T-helper 2 cell treated with Interferon-gamma antibody and Interleukin-4, amounts not matched to agents 5 μg/mL and 100 μg/mL, for 36 hours (primary cell): ENCODE data around the gene NOLC1.

Source experiments
- DNase-seq: peaks from one replicate; pipeline ENCODE4 v3.0.0; 2021; ENCODE audit warnings: low spot score
- H3K27ac Mint-ChIP-seq: one replicate; pipeline ENCODE4 v1.8.0; 2021; ENCODE audit warnings: mild to moderate bottlenecking, mixed read lengths
- H3K27me3 Mint-ChIP-seq: one replicate; pipeline ENCODE4 v1.8.0; 2021; ENCODE audit warnings: low read depth, mixed read lengths
- H3K36me3 Mint-ChIP-seq: one replicate; pipeline ENCODE4 v1.8.0; 2021; ENCODE audit warnings: low read depth, mixed read lengths
- H3K4me1 Mint-ChIP-seq: one replicate; pipeline ENCODE4 v1.8.0; 2021; ENCODE audit warnings: low read depth, mixed read lengths
- H3K4me3 Mint-ChIP-seq: one replicate; pipeline ENCODE4 v1.8.0; 2022; ENCODE audit warnings: mild to moderate bottlenecking, moderate library complexity, mixed read lengths
- H3K9me3 Mint-ChIP-seq: one replicate; pipeline ENCODE4 v1.8.0; 2021; ENCODE audit warnings: mixed read lengths

NOLC1 gene

DNA sequence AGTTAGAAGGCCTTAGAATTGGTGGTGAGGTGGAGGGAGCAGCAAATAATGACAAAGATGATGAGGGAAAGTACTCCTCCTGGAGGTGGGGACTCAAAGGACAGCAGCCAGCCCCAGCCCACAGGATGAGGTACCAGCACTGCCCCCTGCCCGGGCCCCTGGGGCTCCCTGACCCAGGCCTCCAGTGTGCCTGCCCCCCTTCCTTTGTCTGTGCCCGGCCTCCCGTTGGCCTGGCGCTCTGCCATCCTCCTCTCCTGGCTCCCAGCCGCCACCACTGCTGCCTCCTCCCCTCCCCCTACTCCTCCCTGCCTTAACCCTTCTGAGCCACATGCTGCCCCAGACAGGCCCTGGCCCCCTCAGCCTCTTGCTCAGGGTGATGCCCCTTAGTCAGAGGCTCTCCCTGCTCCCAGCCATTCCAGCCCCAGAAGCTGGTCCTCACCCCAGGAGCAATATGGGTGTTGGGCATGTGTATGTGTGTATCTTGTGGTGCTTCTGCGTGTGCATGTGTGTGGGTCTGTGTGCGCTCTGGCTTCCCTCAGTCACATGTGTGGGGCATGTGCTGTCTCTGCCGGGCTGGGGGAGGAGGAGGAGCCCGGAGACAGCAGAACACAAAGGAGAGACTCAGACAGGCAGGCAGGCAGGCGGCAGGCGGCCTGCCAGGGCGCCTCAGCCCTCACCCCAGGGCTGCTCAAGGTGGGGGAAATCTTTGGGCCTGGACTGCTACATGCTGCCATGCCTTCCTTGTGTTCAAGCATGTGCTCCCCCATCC is 34.6 kb upstream of the NOLC1 start:
- H3K9me3 Mint-ChIP-seq: no peaks in the 10 kb centered on the region
- H3K4me1 Mint-ChIP-seq: peaks cover 58% of the 10 kb centered on the region
- H3K27ac Mint-ChIP-seq: peak overlapping the region; percentile 98
- peak overlapping the region; percentile 97 for H3K4me3 Mint-ChIP-seq
- DNase-seq: peak; percentile 65
- H3K36me3 Mint-ChIP-seq: peaks cover 9% of the 10 kb centered on the region
- H3K27me3 Mint-ChIP-seq: no peaks in the 10 kb centered on the region

DNA sequence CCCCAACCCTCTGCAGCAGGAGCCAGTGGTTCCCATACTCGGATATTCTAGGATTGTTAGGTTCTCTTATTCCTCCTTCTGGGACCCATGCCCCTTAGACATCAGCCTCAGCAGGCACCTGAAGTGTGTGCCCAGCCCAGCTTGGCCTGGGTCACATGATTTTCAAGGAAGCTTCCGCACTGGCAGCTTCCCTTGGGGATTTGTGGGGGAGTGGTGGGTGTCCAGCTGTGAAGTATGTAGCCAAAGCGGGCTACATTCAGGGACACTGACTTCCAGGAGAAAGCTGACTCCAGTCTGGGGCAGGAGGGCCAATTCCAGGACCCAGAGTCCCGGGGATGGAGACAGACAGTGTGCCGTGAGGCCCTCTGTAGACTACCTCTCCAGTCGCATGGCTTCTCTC is 33.3 kb upstream of the NOLC1 start:
- peak overlapping the region; percentile 98 for H3K27ac Mint-ChIP-seq
- H3K27me3 Mint-ChIP-seq: no peaks in the 10 kb centered on the region
- H3K4me3 Mint-ChIP-seq: peak overlapping the region; percentile 97
- H3K4me1 Mint-ChIP-seq: peaks cover 49% of the 10 kb centered on the region
- H3K36me3 Mint-ChIP-seq: peaks cover 2% of the 10 kb centered on the region
- no peak for DNase-seq
- no peaks in the 10 kb centered on the region for H3K9me3 Mint-ChIP-seq

DNA sequence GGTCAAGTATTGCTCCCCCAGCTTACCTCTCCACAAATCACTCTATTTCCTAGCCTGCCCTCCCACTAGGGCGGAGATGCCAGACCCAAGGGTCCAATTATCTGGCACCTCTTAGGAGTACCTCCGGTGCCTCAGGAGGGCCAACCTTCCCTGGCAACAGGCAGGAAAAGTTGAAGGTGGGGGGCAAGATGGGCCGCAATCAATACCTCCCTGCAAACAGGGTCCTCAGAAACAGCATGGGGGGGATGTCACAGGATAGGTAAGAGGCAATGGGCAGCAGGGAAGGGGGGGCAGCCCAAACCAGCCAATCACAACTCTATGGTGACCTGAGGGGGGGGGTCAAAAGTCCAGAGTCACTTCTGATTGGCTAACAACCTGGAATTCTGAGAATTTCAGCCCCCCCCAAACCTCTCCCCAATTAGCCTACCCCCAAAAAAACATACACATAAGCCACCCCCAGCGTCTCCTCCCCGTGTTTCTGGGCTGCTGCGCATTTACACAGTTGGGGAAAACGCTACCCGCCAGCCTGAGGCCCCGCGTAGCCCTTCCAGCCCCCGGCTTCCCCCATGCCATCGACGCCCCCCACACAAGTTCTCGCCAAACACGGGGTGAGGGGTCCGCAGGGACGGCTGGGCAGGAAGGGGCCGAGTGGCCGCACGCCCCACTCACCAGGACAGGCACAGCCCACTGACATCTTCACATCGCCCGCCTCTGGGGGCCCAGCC is 32.6 kb upstream of the NOLC1 start:
- H3K4me3 Mint-ChIP-seq: peak overlapping the region; percentile 97
- no peaks in the 10 kb centered on the region for H3K27me3 Mint-ChIP-seq
- DNase-seq: peak; percentile 53
- H3K27ac Mint-ChIP-seq: peak overlapping the region; percentile 98
- H3K4me1 Mint-ChIP-seq: peaks cover 49% of the 10 kb centered on the region
- peaks cover 1% of the 10 kb centered on the region for H3K36me3 Mint-ChIP-seq
- no peaks in the 10 kb centered on the region for H3K9me3 Mint-ChIP-seq

DNA sequence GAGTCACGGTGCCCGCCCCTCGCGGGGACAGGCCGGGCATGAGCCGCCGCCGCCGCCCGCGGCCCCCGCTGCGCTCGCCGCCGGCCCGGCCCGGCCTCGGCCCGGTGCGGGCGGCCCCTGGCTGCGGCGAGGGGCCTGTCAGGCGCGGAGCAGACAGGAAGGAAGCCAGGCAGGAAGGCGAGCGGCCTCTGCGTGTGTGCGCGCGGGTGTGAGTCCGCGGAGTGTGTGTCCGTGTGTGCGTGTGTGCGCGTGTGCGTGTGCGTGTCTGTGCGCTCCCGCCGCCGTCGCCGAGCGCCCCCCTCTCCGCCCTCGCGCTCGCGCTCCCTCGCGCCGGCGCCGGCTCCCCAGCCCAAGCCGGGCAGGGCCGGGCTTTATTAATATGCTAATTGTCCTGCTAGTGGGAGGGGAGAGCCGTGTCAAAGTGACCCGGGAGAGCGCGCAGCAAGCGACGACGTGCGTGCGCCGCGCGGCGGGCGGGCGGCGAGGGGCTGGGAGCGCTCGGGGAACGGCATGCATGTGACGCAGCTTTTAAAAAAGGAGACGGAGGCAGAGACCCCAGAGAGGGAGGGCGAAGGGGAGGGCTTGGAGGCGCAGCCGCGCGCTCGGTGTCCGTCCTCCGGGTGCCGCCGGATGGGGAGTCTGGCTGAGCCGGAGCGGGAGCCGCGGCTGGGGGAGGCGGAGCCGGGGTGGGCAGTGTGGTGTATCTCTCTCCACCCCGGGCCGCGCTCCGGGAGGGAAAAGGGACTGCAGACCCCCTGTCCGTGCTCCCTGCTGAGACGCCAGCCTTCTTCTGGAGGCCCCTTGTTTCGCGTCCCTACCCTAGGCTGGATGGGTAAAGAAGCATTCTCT is 31.8 kb upstream of the NOLC1 start, which contains the start of gene LDB1:
TSS of gene LDB1 (minus strand) at position 227 of the 849 bp plus-strand sequence. CDS start 258 bp downstream, outside the sequence.
- peak; percentile 70 for DNase-seq
- H3K9me3 Mint-ChIP-seq: no peaks in the 10 kb centered on the region
- peaks cover 46% of the 10 kb centered on the region for H3K4me1 Mint-ChIP-seq
- peak within 1 kb of the TSS; percentile 97 for H3K4me3 Mint-ChIP-seq
- peaks cover 1% of the 10 kb centered on the region for H3K36me3 Mint-ChIP-seq
- H3K27ac Mint-ChIP-seq: peak within 1 kb of the TSS; percentile 98
- H3K27me3 Mint-ChIP-seq: no peaks in the 10 kb centered on the region

DNA sequence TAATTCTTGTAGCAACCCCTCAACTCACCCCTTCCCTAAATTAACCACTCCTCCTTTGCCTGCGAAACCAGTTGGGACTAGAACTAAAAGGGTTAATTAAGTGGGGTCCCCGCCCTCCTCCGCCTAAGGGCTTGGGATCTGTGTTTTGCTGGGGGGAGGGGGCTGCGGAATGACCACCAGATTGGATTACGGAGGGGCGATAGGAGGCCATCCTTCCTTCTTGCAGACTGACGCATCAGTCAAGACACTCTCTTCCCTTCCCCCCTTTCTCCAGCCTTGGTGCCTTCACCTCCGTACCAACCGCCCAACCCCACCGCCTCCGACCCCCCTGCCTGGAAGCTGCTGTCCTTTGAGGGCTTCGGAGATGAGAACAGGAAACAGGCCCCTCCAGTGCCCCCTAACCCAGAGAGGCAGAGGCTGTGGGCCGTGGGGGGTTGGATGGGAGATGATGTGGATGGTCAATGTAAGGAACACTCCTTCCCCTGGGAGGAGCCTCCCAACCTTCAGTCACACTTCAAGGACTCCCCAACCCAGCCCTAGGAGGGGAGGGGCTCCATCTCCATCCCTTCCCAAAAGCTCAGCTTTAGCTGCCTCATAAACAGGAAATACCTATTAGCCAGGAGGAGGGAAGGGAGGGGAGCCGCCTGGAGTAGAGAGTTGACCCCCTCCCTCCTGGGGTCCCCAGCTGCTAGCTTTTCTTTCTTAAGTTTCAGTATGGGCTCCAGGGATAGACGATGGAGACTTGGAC is 31.0 kb upstream of the NOLC1 start:
- Mint-ChIP-seq H3K9me3 (no peaks in the 10 kb centered on the region), H3K27ac (peak overlapping the region; percentile 84), H3K36me3 (peaks cover 1% of the 10 kb centered on the region), H3K27me3 (no peaks in the 10 kb centered on the region), H3K4me1 (peaks cover 39% of the 10 kb centered on the region), H3K4me3 (peak overlapping the region; percentile 88)
- no peak for DNase-seq

DNA sequence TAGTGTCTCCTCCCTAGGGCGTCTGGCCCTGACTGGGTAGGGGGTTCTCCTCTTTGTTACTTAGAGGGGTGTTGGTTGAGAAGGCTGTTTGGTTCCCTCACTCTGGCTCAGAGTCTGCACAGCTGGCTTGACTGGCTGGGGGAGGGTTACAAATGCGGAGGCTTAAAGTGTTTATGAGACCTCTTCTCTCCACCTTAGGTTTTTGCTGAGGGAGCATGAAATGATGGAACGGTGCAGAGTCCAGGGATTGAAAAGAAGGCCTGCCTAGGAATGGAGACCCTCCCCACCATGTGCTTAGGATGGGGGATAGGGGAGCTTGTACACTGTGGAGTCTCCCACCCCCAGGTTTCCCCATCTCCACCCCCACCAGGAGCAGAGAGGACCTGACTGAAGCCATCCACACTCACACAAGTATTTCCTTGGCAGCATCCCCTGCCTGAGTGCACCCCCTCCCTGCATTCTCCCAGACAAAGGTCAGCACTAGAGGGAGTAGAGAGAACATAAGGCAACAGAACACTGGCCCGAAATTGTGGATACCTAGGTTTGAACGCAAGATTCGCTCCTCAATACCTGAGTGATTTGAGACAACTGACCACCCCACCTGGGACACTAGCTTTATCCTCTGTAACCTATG is 30.3 kb upstream of the NOLC1 start:
- Mint-ChIP-seq H3K27me3 (no peaks in the 10 kb centered on the region), H3K9me3 (no peaks in the 10 kb centered on the region), H3K4me3 (peak overlapping the region; percentile 88), H3K36me3 (peaks cover 1% of the 10 kb centered on the region), H3K4me1 (peaks cover 34% of the 10 kb centered on the region), H3K27ac (no peak overlapping the region)
- DNase-seq: no peak

DNA sequence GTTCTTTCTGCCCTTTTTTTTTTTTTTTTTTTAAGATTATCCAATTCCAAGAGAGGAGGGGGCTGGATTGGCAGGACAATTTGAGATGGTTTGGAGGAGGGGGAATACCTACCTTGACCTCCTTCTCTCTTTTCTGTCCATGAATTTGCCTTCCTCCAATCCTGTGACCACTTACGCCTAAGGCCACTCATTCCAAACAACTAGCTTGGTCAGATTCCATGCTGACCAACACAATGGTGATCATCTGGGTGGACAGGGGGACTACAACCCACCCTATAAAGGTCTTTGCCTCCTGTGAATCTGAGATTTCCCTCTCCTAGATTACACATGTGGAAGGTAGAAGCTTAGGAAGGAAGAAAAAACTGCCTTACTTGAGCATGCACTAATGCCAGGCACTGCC is 29.7 kb upstream of the NOLC1 start:
- Mint-ChIP-seq H3K4me3 (no peak overlapping the region), H3K27me3 (no peaks in the 10 kb centered on the region), H3K4me1 (peaks cover 29% of the 10 kb centered on the region), H3K36me3 (peaks cover 1% of the 10 kb centered on the region), H3K9me3 (no peaks in the 10 kb centered on the region), H3K27ac (no peak overlapping the region)
- no peak for DNase-seq

DNA sequence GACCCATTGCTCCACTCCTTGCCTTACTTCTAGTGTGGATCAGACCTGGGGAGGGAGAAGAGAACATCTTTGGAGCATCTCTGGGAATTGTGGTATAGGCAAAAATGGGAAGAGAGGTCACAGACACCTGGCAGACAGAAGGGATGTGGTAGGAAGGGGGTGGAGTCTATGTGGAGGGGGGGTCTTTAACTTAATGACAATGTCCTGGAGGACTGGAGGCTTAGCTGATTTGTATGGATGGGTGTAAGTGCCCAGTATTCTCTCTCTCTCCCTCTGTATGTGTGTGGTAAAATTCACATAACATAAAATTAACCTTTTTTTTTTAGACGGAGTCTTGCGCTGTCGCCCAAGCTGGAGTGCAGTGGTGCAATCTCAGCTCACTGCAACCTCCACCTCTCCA is 29.0 kb upstream of the NOLC1 start:
- Mint-ChIP-seq H3K27ac (no peak overlapping the region), H3K27me3 (no peaks in the 10 kb centered on the region), H3K36me3 (peaks cover 1% of the 10 kb centered on the region), H3K4me1 (peaks cover 21% of the 10 kb centered on the region), H3K4me3 (no peak overlapping the region), H3K9me3 (no peaks in the 10 kb centered on the region)
- no peak for DNase-seq

DNA sequence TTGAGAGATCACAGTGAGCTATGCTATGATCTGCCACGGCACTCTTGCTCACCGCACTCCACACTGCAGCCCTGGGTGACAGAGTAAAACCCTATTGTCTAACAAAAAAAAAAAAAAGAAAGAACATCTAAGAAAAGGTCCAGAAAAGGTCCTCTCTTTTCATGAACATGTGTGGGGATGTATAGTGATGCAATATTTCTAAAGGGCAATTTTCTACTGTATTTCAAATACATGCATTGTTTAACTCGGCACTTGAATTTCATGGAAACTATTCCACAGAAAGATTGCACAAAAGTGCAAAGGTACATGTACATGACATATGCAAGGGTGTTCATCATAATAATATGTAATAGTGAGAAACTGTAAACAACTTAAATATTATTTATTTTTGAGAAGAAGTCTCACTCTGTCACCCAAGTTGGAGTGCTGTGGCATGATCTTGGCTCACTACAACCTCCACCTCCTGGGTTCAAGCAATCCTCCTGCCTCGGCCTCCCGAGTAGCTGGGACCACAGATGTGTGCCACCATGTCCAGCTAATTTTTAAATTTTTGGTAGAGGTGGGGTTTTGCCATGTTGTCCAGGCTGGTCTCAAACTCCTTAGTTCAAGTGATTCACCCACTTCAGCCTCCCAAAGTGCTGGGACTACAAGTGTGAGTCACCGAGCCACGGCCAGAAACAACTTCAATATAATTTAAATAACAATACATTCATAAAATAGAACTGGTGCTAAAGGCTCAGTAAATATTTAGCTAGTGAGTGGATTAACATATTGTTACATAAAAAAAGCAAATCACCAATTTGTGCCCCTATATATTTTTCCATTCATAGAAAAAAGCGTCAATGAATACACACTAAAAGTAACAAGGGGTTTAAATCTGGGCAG is 20.7 kb upstream of the NOLC1 start:
- H3K27me3 Mint-ChIP-seq: no peaks in the 10 kb centered on the region
- H3K27ac Mint-ChIP-seq: no peak overlapping the region
- peaks cover 15% of the 10 kb centered on the region for H3K36me3 Mint-ChIP-seq
- no peak for DNase-seq
- H3K4me1 Mint-ChIP-seq: peaks cover 26% of the 10 kb centered on the region
- H3K4me3 Mint-ChIP-seq: peak overlapping the region; percentile 91
- no peaks in the 10 kb centered on the region for H3K9me3 Mint-ChIP-seq

DNA sequence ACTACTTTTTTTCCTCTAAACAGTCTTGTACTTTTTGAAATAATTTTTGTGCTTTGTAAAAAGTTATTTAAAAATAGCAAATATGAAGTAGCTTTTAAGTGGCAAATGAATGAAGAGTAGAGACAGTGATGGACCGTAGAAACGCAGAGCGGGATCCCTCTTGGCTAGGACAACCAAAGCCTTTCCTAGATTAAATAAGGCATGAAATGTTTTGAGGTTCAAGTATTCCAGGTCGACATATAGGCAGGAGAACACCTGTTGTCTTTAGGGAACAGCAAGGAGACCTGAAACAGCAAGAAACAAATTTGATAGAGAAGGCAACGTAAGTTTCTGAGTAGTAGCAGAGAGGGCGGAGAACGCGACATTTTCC is 20.0 kb upstream of the NOLC1 start:
- peak overlapping the region; percentile 94 for H3K27ac Mint-ChIP-seq
- no peaks in the 10 kb centered on the region for H3K9me3 Mint-ChIP-seq
- H3K36me3 Mint-ChIP-seq: peaks cover 15% of the 10 kb centered on the region
- no peak for DNase-seq
- H3K27me3 Mint-ChIP-seq: no peaks in the 10 kb centered on the region
- peak overlapping the region; percentile 91 for H3K4me3 Mint-ChIP-seq
- peaks cover 26% of the 10 kb centered on the region for H3K4me1 Mint-ChIP-seq

DNA sequence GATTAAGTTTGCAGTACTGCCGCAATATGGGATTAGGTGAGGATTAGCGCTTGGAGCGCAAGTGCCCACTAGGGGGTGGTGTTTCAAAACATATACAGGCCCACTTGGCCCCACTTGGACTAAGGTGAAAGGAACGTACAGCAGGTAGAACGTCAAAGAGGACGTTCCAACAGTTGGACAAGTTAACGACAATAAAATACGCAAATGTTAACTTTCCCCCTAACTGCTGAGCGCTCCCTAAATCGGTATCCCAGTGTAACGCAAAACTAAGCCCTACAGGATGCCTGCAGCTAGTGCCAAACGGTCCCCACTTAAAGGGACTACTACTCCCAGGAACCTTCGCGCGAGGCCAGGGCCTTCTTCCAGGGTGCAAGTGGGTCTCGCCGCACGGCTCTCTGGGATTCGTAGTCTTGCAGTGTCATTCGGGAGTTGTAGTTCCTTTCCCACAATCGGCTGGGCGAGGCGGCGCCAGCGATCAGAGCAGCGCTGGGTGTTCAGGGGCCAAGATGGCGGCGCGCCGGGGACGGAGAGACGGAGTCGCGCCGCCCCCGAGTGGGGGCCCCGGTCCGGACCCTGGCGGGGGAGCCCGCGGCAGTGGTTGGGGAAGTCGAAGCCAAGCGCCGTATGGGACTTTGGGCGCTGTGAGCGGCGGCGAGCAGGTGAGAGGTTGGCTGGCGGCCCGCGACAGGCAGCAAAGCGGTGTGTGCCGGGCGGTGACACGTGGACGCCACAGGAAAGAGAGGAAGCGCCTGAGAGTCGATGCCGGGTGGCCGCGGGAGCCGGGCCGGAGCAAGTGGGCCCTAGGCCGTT is 19.4 kb upstream of the NOLC1 start, which contains the start of gene PPRC1:
TSS of gene PPRC1 (plus strand) at position 478 of the 810 bp plus-strand sequence. CDS start at position 507, 29 bp downstream.
- Mint-ChIP-seq H3K36me3 (peaks cover 15% of the 10 kb centered on the region), H3K9me3 (no peaks in the 10 kb centered on the region), H3K27me3 (no peaks in the 10 kb centered on the region), H3K27ac (peak within 1 kb of the TSS; percentile 94), H3K4me3 (peak within 1 kb of the TSS; percentile 91), H3K4me1 (peaks cover 29% of the 10 kb centered on the region)
- peak; percentile 98 for DNase-seq
